Measurements from ENCODE around the gene KBTBD13. TPM values are rescaled to one million over a fixed set of nuclear protein-coding genes. Genes with fewer than 3 reads are reported as not detected.
A peak's percentile ranks its signal among the peaks of the same experiment; 100 is the strongest.

Gene KBTBD13
- total RNA-seq, 1 donor from 2014 or later, result not detected

- Mint-ChIP-seq H3K36me3 (no peaks in the 10 kb centered on the region), H3K4me1 (ENCODE audit: unreplicated experiment) (peaks cover 15% of the 10 kb centered on the region), H3K9me3 (no peaks in the 10 kb centered on the region), H3K27me3 (peaks cover 42% of the 10 kb centered on the region), H3K27ac (no peak within 1 kb of the TSS), H3K4me3 (peak within 1 kb of the TSS; percentile 77)
- DNase-seq (ENCODE audit: extremely low spot score, unreplicated experiment), result no peak
- TF ChIP-seq, protein P1, sequence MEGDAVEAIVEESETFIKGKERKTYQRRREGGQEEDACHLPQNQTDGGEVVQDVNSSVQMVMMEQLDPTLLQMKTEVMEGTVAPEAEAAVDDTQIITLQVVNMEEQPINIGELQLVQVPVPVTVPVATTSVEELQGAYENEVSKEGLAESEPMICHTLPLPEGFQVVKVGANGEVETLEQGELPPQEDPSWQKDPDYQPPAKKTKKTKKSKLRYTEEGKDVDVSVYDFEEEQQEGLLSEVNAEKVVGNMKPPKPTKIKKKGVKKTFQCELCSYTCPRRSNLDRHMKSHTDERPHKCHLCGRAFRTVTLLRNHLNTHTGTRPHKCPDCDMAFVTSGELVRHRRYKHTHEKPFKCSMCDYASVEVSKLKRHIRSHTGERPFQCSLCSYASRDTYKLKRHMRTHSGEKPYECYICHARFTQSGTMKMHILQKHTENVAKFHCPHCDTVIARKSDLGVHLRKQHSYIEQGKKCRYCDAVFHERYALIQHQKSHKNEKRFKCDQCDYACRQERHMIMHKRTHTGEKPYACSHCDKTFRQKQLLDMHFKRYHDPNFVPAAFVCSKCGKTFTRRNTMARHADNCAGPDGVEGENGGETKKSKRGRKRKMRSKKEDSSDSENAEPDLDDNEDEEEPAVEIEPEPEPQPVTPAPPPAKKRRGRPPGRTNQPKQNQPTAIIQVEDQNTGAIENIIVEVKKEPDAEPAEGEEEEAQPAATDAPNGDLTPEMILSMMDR (conservative IDR thresholded peaks at IDR 0.05), result no peak
Observed at GRCh38 chr15:65067645-65068402, 8.7 kb upstream of the KBTBD13 start, which contains the start of gene RASL12. TSS of gene RASL12 (minus strand) at chr15:65067991. CDS start at chr15:65067835, 156 bp downstream.

DNA sequence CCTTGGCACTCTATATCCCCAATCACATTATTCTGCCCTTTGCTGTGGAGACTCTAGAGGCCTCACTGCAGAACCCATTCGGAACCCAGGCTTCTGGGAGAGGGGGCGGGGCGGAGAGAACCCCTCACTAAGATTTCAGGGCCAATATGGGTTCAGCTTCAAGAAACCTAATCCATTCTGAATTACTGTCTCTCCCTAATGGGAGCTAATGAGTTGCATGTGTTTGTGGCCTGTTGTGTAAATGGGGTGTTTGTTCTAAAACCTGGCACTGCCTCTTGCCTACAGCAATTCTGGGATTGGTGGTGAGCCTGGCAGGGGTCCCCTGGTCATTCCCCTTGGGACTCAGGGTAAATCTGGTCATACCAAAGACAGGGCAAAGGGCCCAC, 8.2 kb upstream of the KBTBD13 start:
- Mint-ChIP-seq H3K27me3 (peaks cover 42% of the 10 kb centered on the region), H3K27ac (no peak overlapping the region), H3K4me1 (ENCODE audit: unreplicated experiment) (peaks cover 15% of the 10 kb centered on the region), H3K36me3 (no peaks in the 10 kb centered on the region), H3K4me3 (peak overlapping the region; percentile 77), H3K9me3 (no peaks in the 10 kb centered on the region)
- no peak for DNase-seq (ENCODE audit: extremely low spot score, unreplicated experiment)
- TF ChIP-seq, protein P1 (conservative IDR thresholded peaks at IDR 0.05), result no peak

- no peaks in the 10 kb centered on the region for H3K36me3 Mint-ChIP-seq
- H3K4me3 Mint-ChIP-seq, result no peak overlapping the region
- TF ChIP-seq, protein P1 (conservative IDR thresholded peaks at IDR 0.05), result no peak
- no peak for DNase-seq (ENCODE audit: extremely low spot score, unreplicated experiment)
- H3K27ac Mint-ChIP-seq, result no peak overlapping the region
- no peaks in the 10 kb centered on the region for H3K9me3 Mint-ChIP-seq
- H3K27me3 Mint-ChIP-seq, result peaks cover 42% of the 10 kb centered on the region
- peaks cover 15% of the 10 kb centered on the region for H3K4me1 Mint-ChIP-seq (ENCODE audit: unreplicated experiment)
Observed at GRCh38 chr15:65069179-65069578, 7.4 kb upstream of the KBTBD13 start.

- peaks cover 15% of the 10 kb centered on the region for H3K4me1 Mint-ChIP-seq (ENCODE audit: unreplicated experiment)
Observed at GRCh38 chr15:65069779-65070546, 6.6 kb upstream of the KBTBD13 start.

GRCh38 chr15:65071381-65071811, 5.2 kb upstream of the KBTBD13 start:
- no peak for DNase-seq (ENCODE audit: extremely low spot score, unreplicated experiment)
- Mint-ChIP-seq H3K27me3 (peaks cover 28% of the 10 kb centered on the region), H3K9me3 (no peaks in the 10 kb centered on the region), H3K27ac (no peak overlapping the region), H3K4me3 (no peak overlapping the region), H3K36me3 (no peaks in the 10 kb centered on the region), H3K4me1 (ENCODE audit: unreplicated experiment) (peaks cover 19% of the 10 kb centered on the region)
- TF ChIP-seq, protein P1 (conservative IDR thresholded peaks at IDR 0.05), result no peak

More at GRCh38 chr15:65069779-65070546, 6.6 kb upstream of the KBTBD13 start:
- H3K27ac Mint-ChIP-seq, result no peak overlapping the region
- no peak overlapping the region for H3K4me3 Mint-ChIP-seq
- no peaks in the 10 kb centered on the region for H3K9me3 Mint-ChIP-seq
- peaks cover 42% of the 10 kb centered on the region for H3K27me3 Mint-ChIP-seq
- no peaks in the 10 kb centered on the region for H3K36me3 Mint-ChIP-seq
- TF ChIP-seq, protein P1 (conservative IDR thresholded peaks at IDR 0.05), result no peak
- no peak for DNase-seq (ENCODE audit: extremely low spot score, unreplicated experiment)

Data from type B pancreatic cell (in vitro differentiated cells).